ENCODE data around the gene SYT5. TPM values are rescaled to one million over a fixed set of nuclear protein-coding genes. Genes with fewer than 3 reads are reported as not detected.
A peak's percentile ranks its signal among the peaks of the same experiment; 100 is the strongest.

SYT5 gene
- total and polyA plus RNA-seq, 2 of the 8 experiments (the other 6 are each of a cell fraction or from before 2014, with no cell fraction given): 0.35 to 0.67 TPM

GRCh38 chr19:55146705-55147273, 33.3 kb downstream of the SYT5 start (continued):
- TF ChIP-seq GTF2F1 (IDR thresholded peaks at IDR 0.05; ENCODE audit: borderline replicate concordance, low read depth, low read length) (no peak), HDAC2 (IDR thresholded peaks at IDR 0.05; ENCODE audit: borderline replicate concordance in 1 of 2, low read depth in 2 of 2, low read length in 2 of 2) (peak in 1 of 2 experiments; percentile 55; a peak in 1 of 4 replicates), SP2 (IDR thresholded peaks at IDR 0.05; ENCODE audit: low read length) (no peak), CREB1 (IDR thresholded peaks at IDR 0.05) (0 out of 2 replicates have a peak, but pooled peaks have one; percentile 17)
- TF ChIP-seq, protein P1, sequence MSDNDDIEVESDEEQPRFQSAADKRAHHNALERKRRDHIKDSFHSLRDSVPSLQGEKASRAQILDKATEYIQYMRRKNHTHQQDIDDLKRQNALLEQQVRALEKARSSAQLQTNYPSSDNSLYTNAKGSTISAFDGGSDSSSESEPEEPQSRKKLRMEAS (IDR thresholded peaks at IDR 0.05): peak; percentile 69

All from H1 (cell line).